ENCODE results near the gene TFAP2B.

GRCh38 chr6:50807035-50807434, 11.6 kb upstream of the TFAP2B start:
- no peak for TF ChIP-seq CTCF (IDR thresholded peaks at IDR 0.05; ENCODE audit: insufficient read depth, low read length)
- TF ChIP-seq POLR2AphosphoS5 (IDR thresholded peaks at IDR 0.05; ENCODE audit: low read depth): no peak
